ENCODE measurements around the gene ZNF181.
A peak's percentile ranks its signal among the peaks of the same experiment; 100 is the strongest.
"Not testable (repeated sequence)": the region's sequence is repeated elsewhere in the genome, so short reads cannot be mapped to it uniquely, and the experiment has no call there.

The ZNF181 gene

DNA sequence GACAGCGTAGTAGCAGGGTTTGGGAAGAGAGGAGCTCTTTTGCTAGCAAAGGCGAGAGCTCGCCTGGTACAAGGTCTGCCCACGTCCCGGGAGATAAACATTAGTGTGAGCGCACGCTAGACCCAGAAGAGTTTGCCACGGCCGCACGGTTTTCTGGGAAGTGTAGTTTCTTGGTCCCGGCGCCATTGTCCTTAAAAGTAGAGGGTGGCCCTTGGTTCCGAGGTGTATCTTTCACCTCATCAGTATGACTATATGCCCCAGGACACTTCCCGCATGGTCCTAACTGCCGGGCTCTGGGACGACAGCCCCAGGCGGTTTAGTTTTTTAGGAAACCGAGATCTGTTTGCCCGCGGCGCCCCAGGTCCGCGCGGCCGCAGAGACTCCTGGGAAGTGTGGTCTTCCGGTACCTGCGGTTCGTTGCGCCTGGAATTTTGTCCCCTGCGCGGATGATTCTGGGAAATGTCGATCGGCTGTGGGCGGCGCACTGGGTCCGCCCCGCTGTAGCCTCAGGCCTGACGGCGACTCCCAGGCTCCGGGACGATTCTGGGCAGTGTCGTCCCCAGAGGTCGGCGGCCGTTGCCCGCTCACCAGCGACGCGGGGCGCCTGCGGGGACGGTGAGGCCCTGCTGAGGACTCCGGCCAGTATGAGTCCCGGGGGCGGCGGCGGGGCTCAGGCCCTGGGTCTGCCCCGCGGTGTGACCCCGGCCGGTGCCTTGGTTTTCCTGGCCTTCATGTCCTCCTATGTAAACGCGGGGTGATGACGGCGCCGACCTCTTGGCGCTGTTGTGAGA is at the start of gene ZNF181:
Gene ZNF181 (plus strand): TSS at position 498 of the 791 bp plus-strand sequence. CDS start 795 bp downstream, outside the sequence.
- peak; percentile 47 for DNase-seq (ENCODE audit: low read depth)
- peak within 1 kb of the TSS; percentile 76 for H3K4me3 ChIP-seq (ENCODE audit: control insufficient read depth, low read depth, low read length)
- TF ChIP-seq, protein P1, sequence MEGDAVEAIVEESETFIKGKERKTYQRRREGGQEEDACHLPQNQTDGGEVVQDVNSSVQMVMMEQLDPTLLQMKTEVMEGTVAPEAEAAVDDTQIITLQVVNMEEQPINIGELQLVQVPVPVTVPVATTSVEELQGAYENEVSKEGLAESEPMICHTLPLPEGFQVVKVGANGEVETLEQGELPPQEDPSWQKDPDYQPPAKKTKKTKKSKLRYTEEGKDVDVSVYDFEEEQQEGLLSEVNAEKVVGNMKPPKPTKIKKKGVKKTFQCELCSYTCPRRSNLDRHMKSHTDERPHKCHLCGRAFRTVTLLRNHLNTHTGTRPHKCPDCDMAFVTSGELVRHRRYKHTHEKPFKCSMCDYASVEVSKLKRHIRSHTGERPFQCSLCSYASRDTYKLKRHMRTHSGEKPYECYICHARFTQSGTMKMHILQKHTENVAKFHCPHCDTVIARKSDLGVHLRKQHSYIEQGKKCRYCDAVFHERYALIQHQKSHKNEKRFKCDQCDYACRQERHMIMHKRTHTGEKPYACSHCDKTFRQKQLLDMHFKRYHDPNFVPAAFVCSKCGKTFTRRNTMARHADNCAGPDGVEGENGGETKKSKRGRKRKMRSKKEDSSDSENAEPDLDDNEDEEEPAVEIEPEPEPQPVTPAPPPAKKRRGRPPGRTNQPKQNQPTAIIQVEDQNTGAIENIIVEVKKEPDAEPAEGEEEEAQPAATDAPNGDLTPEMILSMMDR (IDR thresholded peaks at IDR 0.05; ENCODE audit: control insufficient read depth, insufficient read depth, low read depth, low read length, missing control alignments): no peak

DNA sequence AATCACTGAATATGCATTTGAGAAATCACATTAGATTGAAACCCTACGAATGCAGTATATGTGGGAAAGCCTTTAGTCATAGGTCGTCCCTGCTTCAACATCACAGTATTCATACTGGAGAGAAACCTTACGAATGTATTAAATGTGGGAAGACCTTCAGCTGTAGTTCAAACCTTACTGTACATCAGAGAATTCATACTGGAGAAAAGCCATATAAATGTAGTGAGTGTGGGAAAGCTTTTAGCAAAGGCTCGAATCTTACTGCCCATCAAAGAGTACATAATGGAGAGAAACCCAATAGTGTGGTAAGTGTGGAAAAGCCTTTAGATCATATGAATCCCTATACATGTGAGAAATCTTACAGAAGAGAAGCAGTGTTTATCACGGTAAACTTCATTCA is 48.8 kb upstream of the ZNF181 start:
- H3K4me3 ChIP-seq (ENCODE audit: control insufficient read depth, low read depth, low read length); DNase-seq (ENCODE audit: low read depth): not testable (repeated sequence)

DNA sequence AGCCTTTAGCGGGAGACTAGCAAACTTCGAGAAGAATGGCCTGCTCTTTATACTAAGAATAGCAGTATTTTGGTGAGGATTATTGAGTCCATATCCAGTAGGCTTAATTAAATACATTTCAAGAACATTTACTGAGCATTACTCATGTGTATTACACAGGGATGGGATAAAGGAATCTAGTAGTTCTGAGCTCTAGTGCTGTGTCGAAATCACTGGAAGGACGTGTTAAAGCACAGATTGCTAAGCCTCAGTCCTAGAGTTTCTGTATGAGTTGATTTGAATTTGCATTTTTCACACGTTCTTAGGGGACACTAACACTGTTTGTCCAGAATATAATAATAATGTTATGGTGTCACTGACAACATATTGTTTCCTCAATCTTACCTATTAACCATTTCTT is 47.6 kb upstream of the ZNF181 start:
- TF ChIP-seq, protein P1 (IDR thresholded peaks at IDR 0.05; ENCODE audit: control insufficient read depth, insufficient read depth, low read depth, low read length, missing control alignments): no peak
- H3K4me3 ChIP-seq (ENCODE audit: control insufficient read depth, low read depth, low read length): no peak overlapping the region
- no peak for DNase-seq (ENCODE audit: low read depth)

DNA sequence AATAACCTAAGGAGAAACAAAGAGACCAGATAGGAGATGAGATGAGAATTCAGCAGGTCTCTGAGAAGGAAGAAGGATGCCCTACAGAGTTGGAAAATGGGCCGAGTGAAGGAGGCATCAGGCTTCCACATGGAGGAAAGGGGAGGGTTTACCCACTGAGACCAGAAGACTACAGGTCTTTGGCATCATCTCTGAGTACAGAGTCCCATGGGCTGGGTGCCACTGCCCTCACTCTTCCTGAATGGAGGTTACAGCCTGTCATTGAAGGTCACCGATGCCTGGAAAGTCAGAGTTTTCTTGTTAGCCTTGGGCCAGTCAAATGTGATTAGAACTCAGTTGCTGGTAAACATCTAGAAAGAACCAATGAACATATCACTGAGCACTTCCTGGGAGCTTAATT is 46.7 kb upstream of the ZNF181 start:
- H3K4me3 ChIP-seq (ENCODE audit: control insufficient read depth, low read depth, low read length): no peak overlapping the region
- DNase-seq (ENCODE audit: low read depth): no peak
- TF ChIP-seq, protein P1 (IDR thresholded peaks at IDR 0.05; ENCODE audit: control insufficient read depth, insufficient read depth, low read depth, low read length, missing control alignments): no peak

DNA sequence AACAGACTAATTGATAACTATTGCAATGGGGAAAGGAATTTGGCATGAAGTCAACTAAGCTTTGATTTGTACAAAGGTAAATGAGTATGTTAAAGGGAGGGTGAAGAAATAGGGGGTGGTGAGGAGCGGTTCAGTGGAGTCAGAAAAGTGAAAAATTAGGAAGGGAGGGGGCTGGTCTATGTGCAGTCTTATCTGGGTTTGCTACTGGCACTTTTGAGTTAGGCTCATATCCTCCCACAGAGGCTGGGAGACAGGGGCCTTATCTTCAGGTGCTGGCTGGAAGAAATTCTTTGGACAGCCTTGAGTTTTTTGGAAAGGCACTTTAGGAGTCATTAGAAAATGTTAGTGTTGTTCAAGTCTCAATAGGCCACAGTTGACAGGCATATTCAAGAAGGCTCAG is 45.5 kb upstream of the ZNF181 start:
- TF ChIP-seq, protein P1 (IDR thresholded peaks at IDR 0.05; ENCODE audit: control insufficient read depth, insufficient read depth, low read depth, low read length, missing control alignments): no peak
- H3K4me3 ChIP-seq (ENCODE audit: control insufficient read depth, low read depth, low read length): no peak overlapping the region
- no peak for DNase-seq (ENCODE audit: low read depth)

DNA sequence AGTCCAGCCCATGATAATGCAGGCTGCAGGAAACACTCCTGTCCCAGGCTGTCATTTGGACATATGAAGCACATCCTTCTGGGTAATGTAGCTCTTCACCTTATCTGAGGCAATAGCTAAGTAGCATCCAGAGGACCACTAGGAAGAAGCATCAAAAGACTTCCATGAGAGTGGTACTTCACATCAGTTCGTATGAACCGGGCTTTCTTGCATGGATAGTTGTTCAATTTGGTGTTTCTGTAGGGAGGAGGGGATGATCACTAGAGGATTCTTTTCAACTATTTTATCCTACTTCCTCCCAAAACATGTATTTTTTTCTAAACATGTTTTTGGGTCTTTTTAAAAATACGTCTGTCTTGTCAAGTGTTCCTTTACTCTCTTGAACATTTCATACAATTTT is 43.7 kb upstream of the ZNF181 start:
- no peak for DNase-seq (ENCODE audit: low read depth)
- no peak overlapping the region for H3K4me3 ChIP-seq (ENCODE audit: control insufficient read depth, low read depth, low read length)
- TF ChIP-seq, protein P1 (IDR thresholded peaks at IDR 0.05; ENCODE audit: control insufficient read depth, insufficient read depth, low read depth, low read length, missing control alignments): no peak

DNA sequence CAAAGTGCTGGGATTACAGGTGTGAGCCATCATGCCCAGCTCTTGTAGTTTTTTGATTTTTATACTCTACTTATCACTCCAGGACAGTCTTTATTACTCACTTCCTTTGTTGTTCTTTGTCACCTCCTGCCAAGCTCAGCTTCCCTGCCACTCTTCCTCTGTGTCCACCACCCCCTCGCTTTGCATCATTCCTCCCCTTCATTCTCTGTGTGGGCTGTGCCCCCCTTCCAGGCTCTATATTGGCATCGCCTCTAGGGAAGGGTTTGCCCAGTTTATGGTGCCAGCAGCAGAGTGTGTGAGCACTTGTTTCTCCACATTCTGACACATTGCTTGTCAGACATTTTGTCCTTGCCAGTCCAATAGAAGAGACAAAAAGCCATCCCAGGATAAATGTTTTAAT is 41.5 kb upstream of the ZNF181 start:
- TF ChIP-seq, protein P1 (IDR thresholded peaks at IDR 0.05; ENCODE audit: control insufficient read depth, insufficient read depth, low read depth, low read length, missing control alignments): no peak
- no peak overlapping the region for H3K4me3 ChIP-seq (ENCODE audit: control insufficient read depth, low read depth, low read length)
- DNase-seq (ENCODE audit: low read depth): no peak

Measured in AG09309 (cell line).